Activated T-helper 2 cell treated with anti-CD3 and anti-CD28 coated beads, Interferon-gamma antibody, Interleukin-2, Interleukin-4, amounts not matched to agents 10 μg/mL and 5 μg/mL and 100 μg/mL, durations not matched to agents 14 hours and 24 hours and 36 hours (primary cell): ENCODE data around the gene GLIS1. TPM values are rescaled to one million over a fixed set of nuclear protein-coding genes. Genes with fewer than 3 reads are reported as not detected.
A peak's percentile ranks its signal among the peaks of the same experiment; 100 is the strongest.

ENCODE experiments used
- DNase-seq: peaks from one replicate; pipeline ENCODE4 v3.0.0; 2021; ENCODE audit warnings: low spot score
- H3K27ac Mint-ChIP-seq: one replicate; pipeline ENCODE4 v1.8.0; 2021; ENCODE audit warnings: mixed read lengths
- H3K27me3 Mint-ChIP-seq: one replicate; pipeline ENCODE4 v1.8.0; 2021; ENCODE audit warnings: low read depth, mixed read lengths
- H3K36me3 Mint-ChIP-seq: one replicate; pipeline ENCODE4 v1.8.0; 2021; ENCODE audit warnings: low read depth, mixed read lengths
- H3K4me1 Mint-ChIP-seq: one replicate; pipeline ENCODE4 v1.8.0; 2021; ENCODE audit warnings: low read depth, mixed read lengths
- H3K4me3 Mint-ChIP-seq: one replicate; pipeline ENCODE4 v1.8.0; 2021; ENCODE audit warnings: low read depth, mild to moderate bottlenecking, moderate library complexity, mixed read lengths
- H3K9me3 Mint-ChIP-seq: one replicate; pipeline ENCODE4 v1.8.0; 2021; ENCODE audit warnings: mixed read lengths
- intact Hi-C: fragments of 100-400 bp; cut with micrococcal nuclease; formaldehyde crosslinking; loops from one replicate; pipeline ENCODE4 v1.15.1; 2023
- total RNA-seq: library from RNA; stranded (reverse); gene quantifications from 2 replicates; pipeline ENCODE4 v1.2.3, GENCODE V29; 2022

The GLIS1 gene
- not detected in 2 replicates for total RNA-seq

DNA sequence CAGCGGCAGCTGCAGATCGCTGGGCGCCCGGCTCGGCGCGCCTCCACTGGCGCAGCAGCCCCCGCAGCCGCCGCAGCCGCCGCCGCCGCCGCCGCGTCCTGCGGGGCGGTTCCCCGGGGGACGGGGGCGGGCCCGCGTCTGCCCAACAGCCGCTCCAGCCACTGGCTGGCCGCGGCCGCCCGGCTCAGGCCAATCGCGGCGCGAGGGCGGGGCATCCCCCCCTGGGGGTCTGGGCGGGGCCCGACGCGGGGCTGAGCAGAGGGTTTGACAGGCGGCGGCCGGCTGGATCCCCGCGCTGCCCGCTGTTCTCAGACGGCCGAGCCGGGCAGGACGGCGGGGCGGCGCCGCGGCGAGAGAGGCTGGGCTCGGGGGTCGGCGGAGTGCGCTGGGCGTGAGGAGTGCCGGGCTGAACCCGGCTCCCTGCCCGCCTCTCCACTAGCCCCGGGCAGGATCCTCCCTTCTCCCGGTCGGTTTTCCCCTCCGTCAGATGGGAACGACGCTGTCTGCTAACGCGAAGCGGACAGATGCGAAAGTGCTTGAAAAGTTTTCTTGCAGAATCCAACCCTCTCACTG lies at the start of gene GLIS1:
Gene GLIS1 (minus strand): TSS at position 56 of the 573 bp plus-strand sequence. CDS start 1,100 bp downstream, outside the sequence.
- peak within 1 kb of the TSS; percentile 54 for H3K4me3 Mint-ChIP-seq
- H3K4me1 Mint-ChIP-seq: no peaks in the 10 kb centered on the region
- H3K27ac Mint-ChIP-seq: no peak within 1 kb of the TSS
- H3K27me3 Mint-ChIP-seq: peaks cover 66% of the 10 kb centered on the region
- peak; percentile 56 for DNase-seq
- H3K36me3 Mint-ChIP-seq: no peaks in the 10 kb centered on the region
- H3K9me3 Mint-ChIP-seq: peaks cover 6% of the 10 kb centered on the region
- intact Hi-C loops: no loop called here

DNA sequence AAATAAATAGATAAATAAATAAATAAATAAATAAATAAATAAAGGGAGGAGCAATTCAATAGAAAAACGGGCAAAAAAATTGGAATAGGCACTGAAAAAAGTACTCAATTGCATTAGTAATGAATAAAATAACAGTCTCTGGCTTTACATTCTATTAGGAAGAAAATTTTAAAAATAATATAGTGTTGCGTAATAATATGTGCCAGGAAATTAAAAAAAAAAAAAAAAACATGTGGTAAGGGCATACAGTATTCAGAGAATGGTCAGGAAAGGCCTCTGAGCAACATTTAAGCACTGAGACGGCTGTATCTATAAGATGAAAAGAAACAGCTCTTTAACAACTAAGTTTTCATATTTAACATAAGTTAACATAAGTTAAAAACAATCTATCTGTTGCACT lies 48.7 kb upstream of the GLIS1 start:
- no peak overlapping the region for H3K4me3 Mint-ChIP-seq
- no peak for DNase-seq
- intact Hi-C loops: no loop called here
- no peak overlapping the region for H3K27ac Mint-ChIP-seq
- peaks cover 15% of the 10 kb centered on the region for H3K4me1 Mint-ChIP-seq
- H3K36me3 Mint-ChIP-seq: peaks cover 71% of the 10 kb centered on the region
- no peaks in the 10 kb centered on the region for H3K27me3 Mint-ChIP-seq
- no peaks in the 10 kb centered on the region for H3K9me3 Mint-ChIP-seq

DNA sequence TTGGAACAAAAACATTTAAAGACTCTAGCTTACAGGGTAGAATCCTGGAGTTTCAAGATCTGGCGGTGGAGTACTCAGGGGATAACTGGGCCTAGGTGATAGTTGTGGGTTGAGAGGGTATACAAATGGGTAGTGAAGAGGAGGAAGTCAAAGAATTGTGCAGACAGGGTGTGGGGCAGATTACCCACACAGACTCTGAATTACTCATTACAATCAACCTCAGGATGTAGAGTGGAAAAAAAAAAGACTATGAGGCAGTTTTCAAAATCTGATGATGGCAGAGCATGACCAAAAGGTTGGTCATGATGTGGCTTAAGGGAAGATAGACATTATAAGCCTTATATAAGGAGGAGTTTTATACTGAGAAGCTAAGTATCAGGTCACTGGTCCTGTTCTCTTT lies 44.1 kb upstream of the GLIS1 start:
- H3K4me1 Mint-ChIP-seq: peaks cover 28% of the 10 kb centered on the region
- intact Hi-C loops: loop anchor here (2.0 kb wide), 1 partner anchor 16 kb away; no protein-coding TSS in a partner anchor
- no peak overlapping the region for H3K4me3 Mint-ChIP-seq
- no peaks in the 10 kb centered on the region for H3K27me3 Mint-ChIP-seq
- H3K27ac Mint-ChIP-seq: peak overlapping the region; percentile 74
- H3K9me3 Mint-ChIP-seq: no peaks in the 10 kb centered on the region
- peaks cover 75% of the 10 kb centered on the region for H3K36me3 Mint-ChIP-seq
- DNase-seq: no peak

GRCh38 chr1:53781654-53782053 lies 42.7 kb upstream of the GLIS1 start:
- intact Hi-C loops: loop anchor here (2.0 kb wide), 1 partner anchor 15 kb away; no protein-coding TSS in a partner anchor
- Mint-ChIP-seq H3K27me3 (no peaks in the 10 kb centered on the region), H3K27ac (no peak overlapping the region), H3K4me1 (peaks cover 28% of the 10 kb centered on the region), H3K9me3 (no peaks in the 10 kb centered on the region), H3K36me3 (peaks cover 73% of the 10 kb centered on the region), H3K4me3 (no peak overlapping the region)
- no peak for DNase-seq

DNA sequence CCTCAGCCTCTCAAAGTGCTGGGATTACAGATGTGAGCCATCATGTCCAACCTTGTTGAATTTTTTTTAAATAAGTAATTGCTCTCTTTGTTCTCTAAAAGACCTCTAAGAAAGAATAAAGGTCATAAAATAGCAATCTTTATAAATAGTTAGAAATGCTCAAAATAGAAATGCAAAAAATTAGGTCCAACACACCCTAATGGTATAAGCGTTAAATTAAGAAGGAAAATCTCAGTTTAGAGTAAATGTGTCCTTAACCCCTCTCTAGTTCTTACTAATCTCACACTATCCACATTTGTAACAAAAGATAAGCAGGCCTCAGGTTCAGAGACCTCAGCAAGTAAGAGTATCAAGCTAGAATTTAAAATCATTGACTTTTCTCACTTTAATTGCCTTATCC lies 38.3 kb upstream of the GLIS1 start:
- Mint-ChIP-seq H3K4me1 (peaks cover 12% of the 10 kb centered on the region), H3K4me3 (no peak overlapping the region), H3K27me3 (no peaks in the 10 kb centered on the region), H3K36me3 (peaks cover 50% of the 10 kb centered on the region), H3K9me3 (no peaks in the 10 kb centered on the region), H3K27ac (no peak overlapping the region)
- DNase-seq: no peak
- intact Hi-C loops: no loop called here

DNA sequence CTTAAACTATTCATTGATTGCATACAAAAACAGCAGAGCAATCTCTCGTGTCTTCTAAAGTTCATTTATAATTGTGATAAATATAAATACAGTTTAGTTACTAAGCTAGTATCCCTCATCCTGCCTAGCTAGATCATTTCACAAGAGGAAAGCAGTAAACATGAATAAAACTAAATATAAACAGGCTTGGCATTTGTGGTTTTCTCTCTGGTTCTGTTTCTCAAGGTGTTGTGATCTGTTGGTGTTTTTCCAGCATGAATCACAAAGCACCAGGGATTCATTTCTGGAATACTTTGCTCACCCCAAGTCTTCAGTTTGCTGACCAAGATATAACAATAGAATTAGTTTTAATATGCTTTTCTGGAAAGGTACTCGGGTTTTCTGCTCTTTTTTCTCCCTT lies 32.7 kb upstream of the GLIS1 start:
- Mint-ChIP-seq H3K27ac (no peak overlapping the region), H3K9me3 (no peaks in the 10 kb centered on the region), H3K36me3 (peaks cover 54% of the 10 kb centered on the region), H3K4me1 (peaks cover 13% of the 10 kb centered on the region), H3K4me3 (no peak overlapping the region), H3K27me3 (no peaks in the 10 kb centered on the region)
- intact Hi-C loops: no loop called here
- no peak for DNase-seq

DNA sequence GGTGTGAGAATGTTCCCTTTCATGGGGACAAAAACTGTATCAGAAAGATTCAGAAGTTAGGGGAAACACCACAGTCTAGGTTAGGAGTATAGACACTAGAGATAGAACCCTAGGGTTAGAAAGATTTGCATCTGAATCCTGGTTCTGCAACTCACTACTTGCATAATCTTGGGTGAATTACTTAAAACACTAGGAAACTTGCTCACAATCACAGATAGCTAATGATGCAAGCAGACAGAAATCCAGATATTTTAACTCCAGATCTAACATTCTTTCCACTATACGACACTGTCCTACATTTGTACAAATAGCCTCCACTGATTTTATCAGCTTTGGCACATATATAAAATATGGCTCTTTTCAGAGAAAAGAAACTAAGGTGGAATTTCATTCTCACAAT lies 30.8 kb upstream of the GLIS1 start:
- Mint-ChIP-seq H3K4me1 (peaks cover 29% of the 10 kb centered on the region), H3K27me3 (no peaks in the 10 kb centered on the region), H3K4me3 (no peak overlapping the region), H3K9me3 (no peaks in the 10 kb centered on the region), H3K27ac (no peak overlapping the region), H3K36me3 (peaks cover 63% of the 10 kb centered on the region)
- intact Hi-C loops: no loop called here
- DNase-seq: no peak

DNA sequence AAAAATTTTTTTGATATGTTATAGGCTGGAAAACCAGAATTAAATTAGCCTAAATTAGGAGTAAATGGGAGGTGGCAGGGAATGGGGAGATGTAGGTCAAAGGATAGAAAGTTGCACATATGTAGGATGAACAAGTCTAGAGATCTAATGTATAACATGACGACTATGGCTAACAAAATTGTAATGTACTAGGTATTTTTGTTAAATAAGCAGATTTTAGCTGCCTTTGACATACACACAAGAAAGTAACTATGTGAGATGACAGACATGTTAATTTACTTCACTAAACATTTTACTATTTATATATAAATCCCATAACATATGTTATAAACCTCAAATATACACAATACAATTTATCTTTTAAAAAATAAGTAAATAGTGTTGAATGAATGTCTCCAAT lies 30.2 kb upstream of the GLIS1 start:
- H3K4me1 Mint-ChIP-seq: peaks cover 29% of the 10 kb centered on the region
- intact Hi-C loops: no loop called here
- H3K27me3 Mint-ChIP-seq: no peaks in the 10 kb centered on the region
- no peak overlapping the region for H3K27ac Mint-ChIP-seq
- H3K9me3 Mint-ChIP-seq: no peaks in the 10 kb centered on the region
- H3K36me3 Mint-ChIP-seq: peaks cover 63% of the 10 kb centered on the region
- H3K4me3 Mint-ChIP-seq: no peak overlapping the region
- no peak for DNase-seq

DNA sequence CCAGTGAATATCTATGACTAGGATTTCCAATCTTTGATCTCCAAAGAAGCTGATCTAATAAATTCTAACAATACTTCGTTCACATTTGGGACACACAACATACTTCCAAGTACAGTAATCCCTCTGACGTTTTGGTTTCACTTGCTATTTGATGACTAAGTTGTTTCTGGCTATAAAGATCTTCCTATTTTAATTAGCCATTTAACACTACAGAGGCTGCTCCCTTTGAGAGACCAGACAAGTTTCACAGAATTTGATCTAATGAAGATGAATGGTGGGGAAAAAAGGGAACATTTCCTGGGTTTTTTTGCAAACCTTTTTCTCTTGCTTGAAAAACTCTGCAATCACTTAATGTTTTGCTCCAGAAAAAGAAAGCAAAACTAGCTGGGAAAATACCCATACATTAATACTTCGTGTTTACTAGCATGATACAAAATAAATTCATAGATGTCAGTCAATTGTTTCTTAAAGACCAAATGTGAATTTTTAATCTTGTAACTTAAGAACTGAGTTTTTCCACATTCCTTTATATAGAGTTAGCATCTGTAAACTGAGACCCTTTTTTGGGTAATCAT lies 28.0 kb upstream of the GLIS1 start:
- H3K36me3 Mint-ChIP-seq: peaks cover 50% of the 10 kb centered on the region
- H3K9me3 Mint-ChIP-seq: no peaks in the 10 kb centered on the region
- H3K27ac Mint-ChIP-seq: no peak overlapping the region
- H3K4me3 Mint-ChIP-seq: no peak overlapping the region
- no peaks in the 10 kb centered on the region for H3K27me3 Mint-ChIP-seq
- intact Hi-C loops: loop anchor here (2.0 kb wide), 1 partner anchor 16 kb away; no protein-coding TSS in a partner anchor
- DNase-seq: no peak
- peaks cover 29% of the 10 kb centered on the region for H3K4me1 Mint-ChIP-seq

DNA sequence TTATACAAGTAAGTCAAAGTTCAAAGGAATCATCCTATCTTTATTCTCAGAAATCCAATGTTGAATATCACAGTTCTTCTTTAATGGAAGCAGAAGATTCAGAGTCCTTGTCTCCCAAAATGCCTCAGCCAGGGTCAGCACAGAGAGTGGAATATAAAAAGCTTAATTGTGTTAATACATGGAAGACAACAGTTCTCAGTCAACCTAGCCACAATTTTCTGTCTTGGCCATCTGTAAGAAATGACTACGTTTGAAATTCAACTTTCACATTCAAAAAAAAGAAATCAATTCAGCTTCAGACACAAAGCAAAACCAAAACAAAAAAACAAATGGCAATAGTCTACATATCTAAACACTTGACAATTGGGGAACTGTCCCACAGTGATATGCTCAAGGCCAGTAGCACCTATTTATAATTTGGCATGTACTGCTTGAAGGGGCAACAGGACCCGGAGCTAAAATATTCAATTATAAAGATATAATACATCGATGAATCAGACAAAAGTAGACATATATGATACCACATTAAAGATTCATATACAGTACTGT lies 27.3 kb upstream of the GLIS1 start:
- Mint-ChIP-seq H3K4me1 (peaks cover 28% of the 10 kb centered on the region), H3K9me3 (no peaks in the 10 kb centered on the region), H3K27ac (peak overlapping the region; percentile 72), H3K36me3 (peaks cover 47% of the 10 kb centered on the region), H3K4me3 (no peak overlapping the region), H3K27me3 (no peaks in the 10 kb centered on the region)
- no peak for DNase-seq
- intact Hi-C loops: loop anchor here (2.0 kb wide), 1 partner anchor 17 kb away; no protein-coding TSS in a partner anchor

DNA sequence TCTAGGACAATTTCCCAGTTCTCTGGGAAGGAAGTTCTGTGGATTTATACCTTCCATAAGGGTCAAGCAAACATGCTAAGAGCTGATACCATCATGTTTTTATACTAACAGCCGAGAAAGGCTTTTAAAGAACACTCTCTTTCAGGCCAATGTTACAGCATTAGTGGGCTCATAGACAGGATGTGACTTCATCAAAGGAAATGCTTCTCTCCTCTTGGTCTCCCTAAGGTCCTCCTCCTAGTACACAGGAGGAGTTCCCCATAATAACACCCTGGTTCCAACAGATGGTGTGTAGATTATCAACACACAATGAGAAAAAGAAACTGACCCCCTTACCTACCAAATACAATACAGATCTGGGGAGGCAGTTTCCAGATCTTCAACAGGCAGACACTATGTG lies 26.7 kb upstream of the GLIS1 start:
- intact Hi-C loops: loop anchor here (2.0 kb wide), 1 partner anchor 17 kb away; no protein-coding TSS in a partner anchor
- Mint-ChIP-seq H3K27ac (peak overlapping the region; percentile 72), H3K27me3 (no peaks in the 10 kb centered on the region), H3K4me1 (peaks cover 28% of the 10 kb centered on the region), H3K36me3 (peaks cover 41% of the 10 kb centered on the region), H3K9me3 (no peaks in the 10 kb centered on the region), H3K4me3 (no peak overlapping the region)
- no peak for DNase-seq

DNA sequence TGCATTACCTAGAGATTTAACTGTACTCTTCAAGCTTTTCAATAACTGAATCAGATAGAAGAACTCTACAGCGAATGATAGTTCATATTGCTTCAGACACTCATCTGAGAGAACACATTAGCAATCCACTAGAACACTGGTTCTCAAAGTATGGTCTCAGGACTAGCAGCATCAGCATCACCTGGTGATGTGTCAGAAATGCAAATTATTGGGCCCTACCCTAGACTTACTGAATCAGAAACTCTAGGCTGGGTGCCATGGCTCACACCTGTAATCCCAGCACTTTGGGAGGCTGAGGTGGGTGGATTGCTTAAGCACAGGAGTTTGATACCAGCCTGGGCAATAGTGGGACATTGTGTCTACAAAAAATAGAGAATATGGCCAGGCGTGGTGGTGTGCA lies 24.9 kb upstream of the GLIS1 start:
- no peak for DNase-seq
- H3K9me3 Mint-ChIP-seq: no peaks in the 10 kb centered on the region
- peaks cover 34% of the 10 kb centered on the region for H3K36me3 Mint-ChIP-seq
- no peak overlapping the region for H3K27ac Mint-ChIP-seq
- H3K27me3 Mint-ChIP-seq: no peaks in the 10 kb centered on the region
- H3K4me3 Mint-ChIP-seq: no peak overlapping the region
- intact Hi-C loops: no loop called here
- H3K4me1 Mint-ChIP-seq: peaks cover 27% of the 10 kb centered on the region

GRCh38 chr1:53763461-53763860 lies 24.5 kb upstream of the GLIS1 start:
- intact Hi-C loops: no loop called here
- no peak overlapping the region for H3K4me3 Mint-ChIP-seq
- H3K9me3 Mint-ChIP-seq: no peaks in the 10 kb centered on the region
- peaks cover 30% of the 10 kb centered on the region for H3K36me3 Mint-ChIP-seq
- H3K4me1 Mint-ChIP-seq: peaks cover 24% of the 10 kb centered on the region
- no peak for DNase-seq
- H3K27me3 Mint-ChIP-seq: no peaks in the 10 kb centered on the region
- H3K27ac Mint-ChIP-seq: no peak overlapping the region
